Colonic mucosa (tissue), 4 donors: ENCODE measurements around the gene FTO. TPM values are rescaled to one million over a fixed set of nuclear protein-coding genes. Genes with fewer than 3 reads are reported as not detected.

Source experiments
- DNase-seq: peaks from one replicate; pipeline ENCODE4 v3.0.0-alpha.2; 2020
- H3K27ac ChIP-seq: fragments of 200-600 bp; one replicate; pipeline ENCODE4 v1.8.0; 2021
- H3K27me3 ChIP-seq: fragments of 200-600 bp; one replicate; pipeline ENCODE4 v1.8.0; 2021
- H3K36me3 ChIP-seq: fragments of 200-600 bp; one replicate; pipeline ENCODE4 v1.8.0; 2021
- H3K4me1 ChIP-seq: fragments of 200-600 bp; one replicate; pipeline ENCODE4 v1.8.0; 2021; ENCODE audit warnings: mild to moderate bottlenecking
- H3K4me3 ChIP-seq: fragments of 200-600 bp; one replicate; pipeline ENCODE4 v1.8.0; 2021
- H3K9ac ChIP-seq, 2 donors: one replicate each; pipeline ENCODE4 v1.7.0; 2013; ENCODE audit warnings: control low read depth in 2 of 2, low read depth in 2 of 2, low read length in 2 of 2
- H3K9me3 ChIP-seq: fragments of 200-600 bp; one replicate; pipeline ENCODE4 v1.8.0; 2021
- CTCF ChIP-seq: fragments of 200-600 bp; IDR thresholded peaks from one replicate; pipeline ENCODE4 v1.8.0; 2022; ENCODE audit warnings: antibody characterized with exemption, mild to moderate bottlenecking
- intact Hi-C: fragments of 100-400 bp; cut with DNase I; formaldehyde crosslinking; loops from one replicate; pipeline ENCODE4 v1.14.1; 2022
- total RNA-seq, 2 donors: library from RNA; stranded (reverse); fragmentation: NEBNext Ultra II Directional in 1 of 2; extraction: Animal tissue kit (Norgen Biotek cat#: 25700) in 1 of 2; gene quantifications; one replicate each; pipeline ENCODE4 v1.2.1, GENCODE V29; 2021
- donor health status: healthy.
- donor health status: DM: no; HTN: no; CAD: no.
- donor health status: DM: no; HTN: no; CAD: no.

FTO gene
- total RNA-seq, 2 donors from 2014 or later = 38.3 to 39.2 TPM

GRCh38 chr16:54015147-54015546, 311.2 kb downstream of the FTO start:
- Histone ChIP-seq H3K4me1 (no peaks in the 10 kb centered on the region), H3K9me3 (no peaks in the 10 kb centered on the region), H3K4me3 (no peak overlapping the region), H3K27me3 (no peaks in the 10 kb centered on the region), H3K9ac (no peak overlapping the region), H3K27ac (no peak overlapping the region), H3K36me3 (no peaks in the 10 kb centered on the region)
- no peak for DNase-seq
- TF ChIP-seq CTCF = no peak
- intact Hi-C loops = no loop called here

GRCh38 chr16:54022362-54022761, 318.4 kb downstream of the FTO start:
- no peak for DNase-seq
- Histone ChIP-seq H3K36me3 (no peaks in the 10 kb centered on the region), H3K9me3 (no peaks in the 10 kb centered on the region), H3K9ac (no peak overlapping the region), H3K27me3 (no peaks in the 10 kb centered on the region), H3K4me1 (no peaks in the 10 kb centered on the region), H3K4me3 (no peak overlapping the region), H3K27ac (no peak overlapping the region)
- TF ChIP-seq CTCF = no peak
- intact Hi-C loops = no loop called here

GRCh38 chr16:54026456-54026855, 322.5 kb downstream of the FTO start:
- H3K4me3 ChIP-seq = no peak overlapping the region
- TF ChIP-seq CTCF = no peak
- H3K27me3 ChIP-seq = no peaks in the 10 kb centered on the region
- intact Hi-C loops = no loop called here
- no peak overlapping the region for H3K9ac ChIP-seq
- H3K9me3 ChIP-seq = no peaks in the 10 kb centered on the region
- H3K4me1 ChIP-seq = no peaks in the 10 kb centered on the region
- no peak overlapping the region for H3K27ac ChIP-seq
- H3K36me3 ChIP-seq = no peaks in the 10 kb centered on the region
- DNase-seq = no peak

GRCh38 chr16:54027062-54027461, 323.1 kb downstream of the FTO start:
- no peaks in the 10 kb centered on the region for H3K9me3 ChIP-seq
- H3K27ac ChIP-seq = no peak overlapping the region
- no peak for TF ChIP-seq CTCF
- no peaks in the 10 kb centered on the region for H3K4me1 ChIP-seq
- H3K9ac ChIP-seq = no peak overlapping the region
- H3K4me3 ChIP-seq = no peak overlapping the region
- no peaks in the 10 kb centered on the region for H3K36me3 ChIP-seq
- DNase-seq = no peak
- intact Hi-C loops = no loop called here
- H3K27me3 ChIP-seq = no peaks in the 10 kb centered on the region

GRCh38 chr16:54027558-54027957, 323.6 kb downstream of the FTO start:
- Histone ChIP-seq H3K4me3 (no peak overlapping the region), H3K27ac (no peak overlapping the region), H3K36me3 (no peaks in the 10 kb centered on the region), H3K9ac (no peak overlapping the region), H3K4me1 (no peaks in the 10 kb centered on the region), H3K9me3 (no peaks in the 10 kb centered on the region), H3K27me3 (no peaks in the 10 kb centered on the region)
- TF ChIP-seq CTCF = no peak
- intact Hi-C loops = no loop called here
- no peak for DNase-seq

- Histone ChIP-seq H3K27me3 (no peaks in the 10 kb centered on the region), H3K4me3 (no peak overlapping the region), H3K27ac (no peak overlapping the region), H3K9ac (no peak overlapping the region), H3K4me1 (no peaks in the 10 kb centered on the region), H3K9me3 (no peaks in the 10 kb centered on the region), H3K36me3 (no peaks in the 10 kb centered on the region)
- intact Hi-C loops = no loop called here
- DNase-seq = no peak
- TF ChIP-seq CTCF = no peak
These were observed 324.0 kb downstream of the FTO start for GRCh38 chr16:54027995-54028394.
